Effector memory CD4-positive, alpha-beta T cell (primary cell): ENCODE results near the gene UNC5A.
"Not testable (repeated sequence)": the region's sequence is repeated elsewhere in the genome, so short reads cannot be mapped to it uniquely, and the experiment has no call there.

Experiments
- DNase-seq, 3 donors: peaks; one replicate each; pipeline ENCODE4 v3.0.0-alpha.2; 2020
- H3K27ac ChIP-seq: 2 replicates; pipeline ENCODE4 v1.7.0; 2013; ENCODE audit warnings: mild to moderate bottlenecking, low read length, moderate library complexity; ENCODE audit not compliant: insufficient read depth, poor library complexity, severe bottlenecking
- H3K27me3 ChIP-seq: replicated peaks from 2 replicates; pipeline ENCODE4 v1.7.0; 2013; ENCODE audit warnings: mild to moderate bottlenecking, low read length; ENCODE audit not compliant: insufficient read depth, control insufficient read depth, poor library complexity, severe bottlenecking
- H3K36me3 ChIP-seq: 2 replicates; pipeline ENCODE4 v1.7.0; 2013; ENCODE audit warnings: mild to moderate bottlenecking, low read length, moderate library complexity; ENCODE audit not compliant: control insufficient read depth, insufficient read depth
- H3K4me1 ChIP-seq: 2 replicates; pipeline ENCODE4 v1.7.0; 2013; ENCODE audit warnings: low read length, mild to moderate bottlenecking; ENCODE audit not compliant: control insufficient read depth, insufficient read depth, poor library complexity, severe bottlenecking
- H3K4me3 ChIP-seq: 2 replicates; pipeline ENCODE4 v1.7.0; 2013; ENCODE audit warnings: low read length, low read depth, mild to moderate bottlenecking; ENCODE audit not compliant: insufficient read depth, poor library complexity, severe bottlenecking
- H3K9me3 ChIP-seq: 2 replicates; pipeline ENCODE4 v1.7.0; 2013; ENCODE audit warnings: mild to moderate bottlenecking, low read length, moderate library complexity; ENCODE audit not compliant: control insufficient read depth

The UNC5A gene

GRCh38 chr5:176870644-176871043, 60.3 kb downstream of the UNC5A start:
- not testable (repeated sequence) for H3K4me3 ChIP-seq, H3K36me3 ChIP-seq, H3K27me3 ChIP-seq, DNase-seq, H3K4me1 ChIP-seq, H3K9me3 ChIP-seq, H3K27ac ChIP-seq

DNA sequence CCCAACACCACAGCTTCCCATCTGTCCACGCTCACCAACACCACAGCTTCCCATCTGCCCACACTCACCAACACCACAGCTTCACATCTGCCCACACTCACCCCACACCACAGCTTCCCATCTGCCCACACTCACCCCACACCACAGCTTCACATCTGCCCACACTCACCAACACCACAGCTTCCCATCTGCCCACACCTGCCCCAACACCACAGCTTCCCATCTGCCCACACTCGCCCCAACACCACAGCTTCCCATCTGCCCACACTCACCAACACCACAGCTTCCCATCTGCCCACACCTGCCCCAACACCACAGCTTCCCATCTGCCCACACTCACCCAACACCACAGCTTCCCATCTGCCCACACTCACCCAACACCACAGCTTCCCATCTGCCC, 62.2 kb downstream of the UNC5A start:
- H3K4me1 ChIP-seq, H3K27me3 ChIP-seq, H3K36me3 ChIP-seq, DNase-seq, H3K4me3 ChIP-seq, H3K9me3 ChIP-seq, H3K27ac ChIP-seq: not testable (repeated sequence)

DNA sequence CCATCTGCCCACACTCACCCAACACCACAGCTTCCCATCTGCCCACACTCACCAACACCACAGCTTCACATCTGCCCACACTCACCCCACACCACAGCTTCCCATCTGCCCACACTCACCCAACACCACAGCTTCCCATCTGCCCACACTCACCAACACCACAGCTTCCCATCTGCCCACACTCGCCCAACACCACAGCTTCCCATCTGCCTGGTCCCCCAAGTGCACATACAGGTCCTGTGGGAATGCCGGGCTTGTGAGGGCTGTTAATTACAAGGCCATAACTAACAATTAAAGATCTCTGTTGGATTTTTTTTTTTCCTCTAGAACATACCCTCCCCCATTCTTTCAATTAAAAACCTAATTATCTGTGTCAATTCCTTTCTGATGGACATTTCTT, 62.7 kb downstream of the UNC5A start:
- H3K4me1 ChIP-seq, H3K27ac ChIP-seq, H3K36me3 ChIP-seq, H3K4me3 ChIP-seq, H3K27me3 ChIP-seq, H3K9me3 ChIP-seq, DNase-seq: not testable (repeated sequence)

GRCh38 chr5:176873541-176874172, 63.3 kb downstream of the UNC5A start:
- no peak overlapping the region for H3K27ac ChIP-seq
- H3K4me3 ChIP-seq: no peak overlapping the region
- H3K27me3 ChIP-seq: peaks cover 6% of the 10 kb centered on the region
- no peaks in the 10 kb centered on the region for H3K4me1 ChIP-seq
- H3K9me3 ChIP-seq: no peaks in the 10 kb centered on the region
- no peak for DNase-seq
- no peaks in the 10 kb centered on the region for H3K36me3 ChIP-seq

- H3K27ac ChIP-seq: no peak overlapping the region
- no peaks in the 10 kb centered on the region for H3K9me3 ChIP-seq
- H3K27me3 ChIP-seq: peaks cover 6% of the 10 kb centered on the region
- H3K4me3 ChIP-seq: no peak overlapping the region
- DNase-seq: no peak
- H3K36me3 ChIP-seq: no peaks in the 10 kb centered on the region
- H3K4me1 ChIP-seq: no peaks in the 10 kb centered on the region
Measured at GRCh38 chr5:176874198-176874780, 63.9 kb downstream of the UNC5A start.

GRCh38 chr5:176875014-176875550, 64.7 kb downstream of the UNC5A start:
- Histone ChIP-seq H3K36me3 (no peaks in the 10 kb centered on the region), H3K27me3 (peaks cover 6% of the 10 kb centered on the region), H3K27ac (no peak overlapping the region), H3K4me1 (no peaks in the 10 kb centered on the region), H3K9me3 (no peaks in the 10 kb centered on the region), H3K4me3 (no peak overlapping the region)
- DNase-seq: no peak

DNA sequence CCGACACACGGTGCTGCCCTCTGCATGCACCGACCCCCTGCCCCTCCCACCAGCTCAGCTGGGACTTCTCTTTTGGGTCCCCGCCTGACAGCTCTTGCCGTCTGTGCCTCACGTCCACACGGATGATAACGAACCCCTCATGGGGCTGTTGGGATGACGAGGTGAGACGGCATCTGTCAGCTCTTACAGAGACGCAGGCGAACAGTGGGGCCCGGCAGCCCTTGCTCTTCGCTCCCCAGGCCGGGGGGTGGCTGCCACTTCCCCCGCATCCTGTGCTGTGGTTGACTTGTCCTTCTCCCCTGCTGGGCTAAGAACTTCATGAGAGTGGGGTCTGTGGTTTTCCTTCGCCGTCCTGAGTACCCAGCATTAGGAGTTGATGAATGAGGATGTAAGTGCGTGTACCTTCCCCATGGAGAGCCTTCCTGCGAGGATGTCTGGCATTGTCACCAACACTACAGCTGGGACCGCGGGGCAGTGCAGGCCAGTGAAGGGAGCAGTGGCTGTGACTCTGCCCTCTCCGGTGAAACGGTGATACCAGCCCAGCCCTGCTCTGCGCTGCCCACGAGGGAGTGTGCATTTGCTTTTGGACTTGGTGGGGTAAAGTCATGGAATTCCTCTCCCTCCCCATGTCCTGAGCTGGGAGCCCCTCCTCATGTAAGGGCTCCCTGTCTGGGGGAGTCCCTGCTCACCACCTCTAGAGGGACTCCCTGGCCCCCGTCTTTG, 65.6 kb downstream of the UNC5A start:
- DNase-seq: no peak
- H3K4me1 ChIP-seq: no peaks in the 10 kb centered on the region
- no peak overlapping the region for H3K4me3 ChIP-seq
- H3K27me3 ChIP-seq: peaks cover 6% of the 10 kb centered on the region
- no peak overlapping the region for H3K27ac ChIP-seq
- no peaks in the 10 kb centered on the region for H3K36me3 ChIP-seq
- no peaks in the 10 kb centered on the region for H3K9me3 ChIP-seq

- Histone ChIP-seq H3K27ac (no peak overlapping the region), H3K4me3 (no peak overlapping the region), H3K4me1 (no peaks in the 10 kb centered on the region), H3K36me3 (no peaks in the 10 kb centered on the region), H3K27me3 (peaks cover 6% of the 10 kb centered on the region), H3K9me3 (no peaks in the 10 kb centered on the region)
- no peak for DNase-seq
Measured at GRCh38 chr5:176876506-176877431, 66.4 kb downstream of the UNC5A start.

GRCh38 chr5:176877793-176878331, 67.5 kb downstream of the UNC5A start:
- Histone ChIP-seq H3K27me3 (peaks cover 6% of the 10 kb centered on the region), H3K27ac (no peak overlapping the region), H3K36me3 (no peaks in the 10 kb centered on the region), H3K9me3 (no peaks in the 10 kb centered on the region), H3K4me3 (no peak overlapping the region), H3K4me1 (no peaks in the 10 kb centered on the region)
- no peak for DNase-seq
